ENCODE results near the gene AGPAT4.

Gene AGPAT4

DNA sequence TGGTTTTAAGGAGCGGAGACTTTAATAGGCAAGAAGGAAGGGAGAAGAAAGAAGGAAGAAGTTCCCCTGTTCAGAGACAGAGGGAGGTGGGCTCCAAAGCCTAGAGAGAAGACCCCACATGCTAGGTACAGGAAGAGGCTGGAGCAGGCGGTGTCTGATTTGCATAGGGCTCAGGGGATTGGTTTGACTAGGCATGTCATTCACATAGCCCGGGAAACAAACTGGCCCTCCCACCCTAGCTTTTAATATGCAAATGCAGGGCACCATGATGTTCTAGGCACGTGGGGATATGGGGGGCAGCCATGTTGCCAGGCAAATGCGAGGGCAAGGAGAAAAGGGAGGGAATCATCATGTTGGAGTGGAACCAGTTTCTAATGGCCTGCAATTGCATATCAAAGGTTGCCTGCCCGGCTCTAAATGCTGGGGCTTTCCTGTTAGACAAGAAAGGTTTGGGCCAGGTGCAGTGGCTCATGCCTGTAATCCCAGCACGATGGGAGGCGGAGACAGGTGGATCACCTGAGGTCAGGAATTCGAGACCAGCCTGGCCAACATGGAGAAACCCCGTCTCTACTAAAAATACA lies 34.3 kb upstream of the AGPAT4 start:
- TF ChIP-seq, protein P1, sequence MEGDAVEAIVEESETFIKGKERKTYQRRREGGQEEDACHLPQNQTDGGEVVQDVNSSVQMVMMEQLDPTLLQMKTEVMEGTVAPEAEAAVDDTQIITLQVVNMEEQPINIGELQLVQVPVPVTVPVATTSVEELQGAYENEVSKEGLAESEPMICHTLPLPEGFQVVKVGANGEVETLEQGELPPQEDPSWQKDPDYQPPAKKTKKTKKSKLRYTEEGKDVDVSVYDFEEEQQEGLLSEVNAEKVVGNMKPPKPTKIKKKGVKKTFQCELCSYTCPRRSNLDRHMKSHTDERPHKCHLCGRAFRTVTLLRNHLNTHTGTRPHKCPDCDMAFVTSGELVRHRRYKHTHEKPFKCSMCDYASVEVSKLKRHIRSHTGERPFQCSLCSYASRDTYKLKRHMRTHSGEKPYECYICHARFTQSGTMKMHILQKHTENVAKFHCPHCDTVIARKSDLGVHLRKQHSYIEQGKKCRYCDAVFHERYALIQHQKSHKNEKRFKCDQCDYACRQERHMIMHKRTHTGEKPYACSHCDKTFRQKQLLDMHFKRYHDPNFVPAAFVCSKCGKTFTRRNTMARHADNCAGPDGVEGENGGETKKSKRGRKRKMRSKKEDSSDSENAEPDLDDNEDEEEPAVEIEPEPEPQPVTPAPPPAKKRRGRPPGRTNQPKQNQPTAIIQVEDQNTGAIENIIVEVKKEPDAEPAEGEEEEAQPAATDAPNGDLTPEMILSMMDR (IDR thresholded peaks at IDR 0.05; ENCODE audit: control insufficient read depth, extremely low read depth, insufficient read depth), result no peak
- H3K4me3 ChIP-seq (ENCODE audit: low read depth, low read length), result no peak overlapping the region

DNA sequence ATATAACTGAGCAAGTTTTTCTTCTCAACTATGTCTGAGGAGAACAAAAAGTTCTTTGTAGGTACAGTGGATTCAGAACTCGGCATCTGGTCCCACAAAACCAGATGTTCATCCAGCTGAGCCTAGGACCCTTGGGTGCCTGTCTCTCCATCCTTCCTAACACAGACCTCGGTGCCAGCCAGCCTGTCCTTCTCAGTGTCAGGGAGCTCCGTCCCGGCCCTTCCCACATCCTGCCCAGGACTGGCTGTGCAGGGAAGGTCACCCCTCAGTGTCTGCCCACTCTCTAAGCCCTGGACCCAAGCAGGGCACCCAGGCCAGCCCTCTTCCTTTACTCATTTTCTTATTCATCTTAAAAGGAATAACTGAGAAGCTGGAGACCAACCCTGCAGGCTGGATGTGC lies 32.0 kb upstream of the AGPAT4 start:
- DNase-seq (ENCODE audit: low read depth), result no peak
- TF ChIP-seq, protein P1 (IDR thresholded peaks at IDR 0.05; ENCODE audit: control insufficient read depth, extremely low read depth, insufficient read depth), result no peak

More for the DNA sequence above, 34.3 kb upstream of the AGPAT4 start:
- DNase-seq (ENCODE audit: low read depth), result no peak

DNA sequence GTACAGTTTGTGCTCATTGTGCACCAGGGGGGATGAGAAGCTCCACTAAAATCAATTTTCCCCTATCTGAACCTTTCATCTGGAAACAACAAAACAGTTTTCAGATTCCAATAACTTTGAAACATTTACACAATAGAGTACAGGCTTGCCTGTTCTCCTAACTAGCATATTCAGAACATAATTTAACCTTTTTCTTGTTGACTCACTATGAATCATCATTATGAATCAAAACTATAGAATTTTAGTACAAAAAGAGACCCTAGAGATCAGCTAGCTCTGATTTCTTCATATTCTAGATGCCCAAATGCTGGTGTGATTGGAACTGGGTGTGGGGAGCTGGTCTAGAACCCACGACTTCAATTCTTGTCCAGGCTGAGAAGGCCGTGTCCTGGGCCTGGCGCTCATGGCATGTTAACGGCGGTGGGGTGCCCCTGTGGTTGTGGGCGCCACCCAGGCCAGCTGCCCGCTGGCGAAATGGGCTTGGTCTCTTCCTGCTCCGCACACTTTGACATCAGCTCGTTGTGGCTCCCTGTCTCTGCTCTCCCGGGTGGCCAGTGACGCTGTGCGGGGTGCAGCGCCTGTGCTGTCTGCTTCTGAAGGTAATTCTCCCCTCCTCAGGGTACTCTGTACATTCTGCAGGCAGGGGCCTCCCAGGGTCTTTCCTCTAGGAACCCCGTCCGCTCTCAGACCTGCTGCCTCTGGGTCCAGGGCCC lies 29.9 kb upstream of the AGPAT4 start:
- TF ChIP-seq, protein P1 (IDR thresholded peaks at IDR 0.05; ENCODE audit: control insufficient read depth, extremely low read depth, insufficient read depth), result no peak
- DNase-seq (ENCODE audit: low read depth), result no peak
- no peak overlapping the region for H3K4me3 ChIP-seq (ENCODE audit: low read depth, low read length)

More for the DNA sequence above, 32.0 kb upstream of the AGPAT4 start:
- H3K4me3 ChIP-seq (ENCODE audit: low read depth, low read length), result no peak overlapping the region

DNA sequence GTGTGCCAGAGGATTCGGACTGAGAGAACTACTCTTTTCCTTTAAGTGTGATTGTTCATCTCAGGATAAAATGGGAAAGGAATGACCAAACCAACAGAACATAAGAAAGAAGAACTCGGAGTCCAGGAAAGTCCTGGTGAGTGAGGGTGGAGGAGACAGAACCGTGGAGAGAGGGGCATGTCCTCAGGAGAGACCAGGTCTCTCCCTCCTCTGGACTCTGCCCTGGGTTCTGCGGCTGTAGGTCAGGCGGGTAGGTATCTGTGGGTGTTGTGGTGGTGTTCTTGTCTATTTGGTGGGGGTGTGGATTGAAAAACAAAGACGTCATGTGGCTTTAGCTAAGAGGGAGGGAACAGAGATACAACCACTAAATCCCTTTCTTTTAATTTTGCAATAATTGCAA lies 29.1 kb upstream of the AGPAT4 start:
- no peak overlapping the region for H3K4me3 ChIP-seq (ENCODE audit: low read depth, low read length)
- TF ChIP-seq, protein P1 (IDR thresholded peaks at IDR 0.05; ENCODE audit: control insufficient read depth, extremely low read depth, insufficient read depth), result no peak
- DNase-seq (ENCODE audit: low read depth), result no peak

DNA sequence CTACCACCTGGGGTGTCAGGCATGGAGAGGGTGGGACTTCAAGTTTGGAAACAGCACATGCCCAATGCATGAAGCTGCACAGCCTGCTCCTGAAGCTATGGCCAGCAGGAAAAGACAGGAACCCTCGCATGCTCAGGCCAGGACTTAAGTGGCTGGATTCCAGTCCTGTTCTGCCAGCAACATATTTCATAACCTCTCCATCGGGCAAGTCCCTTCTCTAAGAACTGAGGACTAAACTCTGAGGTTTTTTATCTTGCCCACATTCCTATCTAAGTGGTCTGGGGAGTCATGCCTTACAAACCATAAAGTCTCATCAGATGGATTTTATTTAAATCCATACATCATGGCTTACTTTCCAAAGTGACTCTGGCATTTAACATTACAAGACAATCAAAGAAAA lies 27.5 kb upstream of the AGPAT4 start:
- TF ChIP-seq, protein P1 (IDR thresholded peaks at IDR 0.05; ENCODE audit: control insufficient read depth, extremely low read depth, insufficient read depth), result no peak
- H3K4me3 ChIP-seq (ENCODE audit: low read depth, low read length), result no peak overlapping the region
- no peak for DNase-seq (ENCODE audit: low read depth)

DNA sequence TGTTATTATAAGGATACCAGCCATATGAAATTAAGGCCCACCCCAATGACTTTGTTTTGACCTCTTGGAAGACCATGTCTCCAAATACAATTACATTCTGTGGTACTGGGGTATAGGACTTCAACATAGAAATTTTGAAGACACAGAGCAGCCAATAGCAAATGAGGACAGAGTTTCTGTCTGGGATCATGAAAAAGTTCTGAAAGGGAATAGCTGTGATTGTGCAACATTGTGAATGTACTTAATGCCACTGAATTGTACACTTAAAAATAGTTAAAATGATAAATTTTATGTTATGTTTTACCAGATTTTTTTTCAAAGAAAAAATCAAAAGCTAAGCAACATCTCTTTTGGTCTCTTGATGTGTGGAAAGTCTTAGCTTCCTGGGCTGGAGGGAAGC lies 27.0 kb upstream of the AGPAT4 start:
- TF ChIP-seq, protein P1 (IDR thresholded peaks at IDR 0.05; ENCODE audit: control insufficient read depth, extremely low read depth, insufficient read depth), result no peak
- no peak for DNase-seq (ENCODE audit: low read depth)
- no peak overlapping the region for H3K4me3 ChIP-seq (ENCODE audit: low read depth, low read length)
